Stimulated activated CD8-positive, alpha-beta memory T cell treated with anti-CD3 and anti-CD28 coated beads, Interleukin-12 subunit alpha, Interleukin-12 subunit beta, amount 100 ng/mL, for 24 hours (primary cell): ENCODE results near the gene TCTA.
"Not testable (repeated sequence)": the region's sequence is repeated elsewhere in the genome, so short reads cannot be mapped to it uniquely, and the experiment has no call there.

Source experiments
- DNase-seq: peaks from one replicate; pipeline ENCODE4 v3.0.0-alpha.2; 2020; ENCODE audit errors: extremely low read depth

TCTA gene, protein sequence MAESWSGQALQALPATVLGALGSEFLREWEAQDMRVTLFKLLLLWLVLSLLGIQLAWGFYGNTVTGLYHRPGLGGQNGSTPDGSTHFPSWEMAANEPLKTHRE

DNA sequence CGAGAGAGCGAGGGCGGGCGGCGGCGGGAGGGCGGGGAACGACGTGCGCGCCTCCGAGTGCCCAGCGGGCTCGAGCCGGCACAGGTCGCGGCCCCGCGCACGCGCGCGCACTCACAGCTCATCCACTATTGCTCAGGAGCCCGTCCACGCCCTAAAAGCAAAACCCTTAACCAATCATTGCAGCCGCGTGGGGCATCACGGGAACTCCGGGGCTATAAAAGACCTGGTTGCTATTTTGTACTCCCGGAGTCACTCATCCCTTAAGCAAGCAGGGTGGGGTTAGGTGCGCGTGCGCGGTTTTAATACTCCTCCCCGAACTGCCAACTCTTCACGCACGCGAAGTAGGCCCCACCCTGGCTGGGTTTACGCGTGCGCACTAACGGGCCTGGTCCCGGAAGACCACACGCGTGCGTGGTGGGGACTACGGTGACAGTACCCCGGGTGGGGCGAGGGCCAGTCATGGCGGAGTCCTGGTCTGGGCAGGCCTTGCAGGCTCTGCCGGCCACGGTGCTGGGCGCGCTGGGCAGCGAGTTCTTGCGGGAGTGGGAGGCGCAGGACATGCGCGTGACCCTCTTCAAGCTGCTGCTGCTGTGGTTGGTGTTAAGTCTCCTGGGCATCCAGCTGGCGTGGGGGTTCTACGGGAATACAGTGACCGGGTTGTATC lies at the start of gene TCTA, which contains the start of gene RHOA:
Gene TCTA, plus strand, starts transcription at position 456 of the 664 bp plus-strand sequence. Its CDS starts 4 bp downstream, at position 460.
Gene RHOA, minus strand, starts transcription at position 9 of the 664 bp plus-strand sequence. CDS start 36,387 bp downstream, outside the sequence.
- DNase-seq: peak; percentile 98

DNA sequence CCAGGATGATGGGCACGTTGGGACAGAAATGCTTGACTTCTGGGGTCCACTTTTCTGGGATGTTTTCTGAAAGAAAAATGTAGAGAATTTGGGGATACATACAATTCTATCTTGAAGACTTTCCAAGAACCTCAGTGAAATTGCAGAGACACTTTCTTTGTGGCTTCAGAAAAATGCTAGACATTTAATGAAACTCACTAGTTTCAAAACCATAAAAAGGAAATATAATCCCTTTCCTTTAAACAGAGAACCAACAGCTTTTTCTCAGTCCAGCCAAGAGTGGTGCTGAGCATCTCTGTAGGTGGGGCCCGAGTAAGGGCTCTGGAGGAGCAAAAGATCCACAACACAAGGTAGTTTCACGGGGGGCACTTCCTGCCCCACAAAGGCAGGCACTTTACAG lies 49.7 kb upstream of the TCTA start:
- no peak for DNase-seq

DNA sequence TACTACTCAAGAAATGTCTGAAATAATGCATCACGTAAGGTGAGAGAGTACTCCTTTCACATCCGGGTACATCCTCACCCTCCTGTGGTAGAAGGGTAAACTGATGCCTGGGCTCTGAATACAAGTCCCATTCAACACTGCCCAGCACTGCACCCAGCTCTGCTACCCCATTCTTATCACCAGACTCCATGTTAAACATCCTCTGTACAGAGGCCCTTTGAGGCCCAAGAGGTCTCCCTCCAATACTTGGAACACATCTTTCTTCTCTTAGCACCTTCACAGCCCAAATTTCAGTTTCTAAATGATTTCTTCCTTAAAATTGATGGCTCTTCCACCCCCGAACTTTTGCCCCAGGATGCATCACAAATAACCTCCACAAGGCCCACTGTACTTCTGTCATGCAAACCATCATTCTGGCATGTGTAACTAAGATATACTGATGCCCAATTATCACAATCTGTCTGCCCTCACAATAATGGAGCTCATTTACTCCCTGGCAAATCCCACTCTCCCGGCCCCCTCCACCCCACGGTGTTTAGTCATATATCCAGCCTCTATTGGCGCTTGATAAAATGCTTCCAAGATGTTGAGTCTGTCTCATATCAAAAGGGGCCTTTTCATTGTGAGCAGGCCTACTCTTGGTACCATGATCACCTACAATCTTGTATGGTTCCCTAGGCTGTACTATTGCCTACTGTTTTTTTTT lies 41.5 kb upstream of the TCTA start:
- DNase-seq: no peak

DNA sequence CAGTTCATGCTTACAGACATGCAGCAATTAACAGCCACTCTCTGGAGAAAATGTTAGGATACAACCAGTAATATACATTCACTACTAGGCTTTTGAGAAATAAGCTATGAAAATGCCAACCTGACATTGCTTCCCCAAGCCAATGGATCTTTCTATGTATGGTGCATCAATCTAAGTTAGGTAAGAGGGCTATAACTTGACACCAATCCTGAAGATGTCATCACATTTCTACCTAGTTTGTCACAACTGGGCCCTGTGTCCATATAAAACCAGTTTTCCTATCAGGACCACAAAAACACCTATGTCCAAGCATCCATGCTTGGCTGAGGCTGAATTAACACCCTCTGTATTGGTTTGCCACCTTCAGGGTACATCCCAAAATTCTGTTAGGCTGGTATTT lies 40.3 kb upstream of the TCTA start:
- DNase-seq: no peak

DNA sequence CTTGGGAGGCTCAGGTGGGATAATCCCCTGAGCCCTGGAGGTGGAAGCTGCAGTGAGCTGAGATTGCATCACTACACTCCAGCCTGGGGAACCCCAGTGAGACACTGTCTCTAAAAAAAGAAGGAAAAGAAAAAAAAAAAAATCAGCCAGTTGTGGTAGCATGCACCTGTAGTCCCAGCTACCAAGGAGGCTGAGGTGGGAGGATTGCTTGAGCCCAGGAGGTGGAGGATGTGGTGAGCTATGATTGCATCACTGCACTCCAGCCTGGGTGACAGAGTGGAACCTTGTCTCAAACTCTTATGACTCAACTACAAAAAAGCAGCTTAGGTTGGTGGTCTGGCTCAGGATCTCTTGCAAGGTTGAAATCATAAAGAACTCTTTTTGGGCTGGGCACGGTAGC lies 34.7 kb upstream of the TCTA start:
- no peak for DNase-seq

DNA sequence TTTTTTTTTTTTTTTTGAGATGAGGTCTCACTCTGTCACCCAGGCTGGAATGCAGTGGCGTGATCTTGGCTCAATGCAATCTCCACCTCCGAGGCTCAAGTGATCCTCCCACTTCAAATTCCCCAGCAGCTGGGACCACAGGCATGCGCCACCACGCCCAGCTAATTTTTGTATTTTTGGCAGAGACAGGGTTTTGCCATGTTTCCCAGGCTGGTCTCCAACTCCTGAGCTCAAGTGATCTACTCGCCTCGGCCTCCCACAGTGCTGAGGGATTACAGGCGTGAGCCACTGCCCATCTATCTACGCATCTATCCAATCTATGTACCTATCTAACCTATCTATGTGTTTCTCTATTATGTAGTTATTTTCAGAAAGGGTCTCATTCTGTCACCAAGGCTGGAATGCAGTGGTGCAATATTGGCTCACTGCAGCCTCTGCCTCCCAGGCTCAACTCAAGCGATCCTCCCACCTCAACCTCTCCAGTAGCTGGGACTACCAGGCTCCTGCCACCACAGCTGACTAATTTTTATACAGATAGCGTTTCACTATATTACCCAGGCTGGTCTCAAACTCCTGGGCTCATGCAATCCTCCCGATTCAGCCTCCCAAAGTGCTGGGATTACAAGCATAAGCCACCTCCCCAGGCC lies 33.9 kb upstream of the TCTA start:
- DNase-seq: no peak

DNA sequence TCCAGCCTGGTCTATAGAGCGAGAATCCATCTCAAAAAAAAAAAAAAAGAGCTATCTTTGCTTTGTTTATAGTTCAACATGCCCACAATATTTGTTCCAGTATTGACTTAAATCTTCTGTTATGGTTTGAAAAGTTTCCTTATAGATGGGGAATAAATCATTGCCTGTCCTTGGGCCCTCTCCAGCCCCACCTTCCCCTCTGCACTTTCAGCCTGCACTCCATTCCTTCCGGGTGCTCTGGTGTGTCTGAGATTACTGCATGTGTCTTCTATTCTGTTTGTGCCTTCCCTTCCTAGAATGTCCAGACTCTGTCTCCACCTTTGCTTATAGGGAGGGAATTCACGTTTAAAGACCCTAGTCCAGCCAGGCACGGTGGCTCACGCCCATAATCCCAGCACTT lies 28.8 kb upstream of the TCTA start:
- DNase-seq: no peak

DNA sequence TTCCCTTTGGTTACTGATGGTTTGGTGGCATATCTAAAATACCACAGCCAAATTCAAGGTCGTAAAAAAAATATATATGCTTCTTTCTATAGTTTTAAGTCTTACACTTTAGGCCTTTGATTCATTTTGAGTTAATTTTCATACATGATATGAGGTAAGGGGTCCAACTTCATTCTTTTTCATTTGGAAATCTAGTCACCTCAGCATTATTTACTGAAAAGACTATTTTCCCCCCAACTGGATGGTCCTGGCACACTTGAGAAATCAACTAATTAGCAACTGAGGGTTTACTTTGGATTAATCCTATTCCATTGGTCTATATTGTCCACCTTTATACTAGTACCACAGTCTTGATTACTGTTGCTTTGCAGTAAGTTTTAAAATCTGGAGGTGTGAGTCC lies 26.6 kb upstream of the TCTA start:
- DNase-seq: no peak

DNA sequence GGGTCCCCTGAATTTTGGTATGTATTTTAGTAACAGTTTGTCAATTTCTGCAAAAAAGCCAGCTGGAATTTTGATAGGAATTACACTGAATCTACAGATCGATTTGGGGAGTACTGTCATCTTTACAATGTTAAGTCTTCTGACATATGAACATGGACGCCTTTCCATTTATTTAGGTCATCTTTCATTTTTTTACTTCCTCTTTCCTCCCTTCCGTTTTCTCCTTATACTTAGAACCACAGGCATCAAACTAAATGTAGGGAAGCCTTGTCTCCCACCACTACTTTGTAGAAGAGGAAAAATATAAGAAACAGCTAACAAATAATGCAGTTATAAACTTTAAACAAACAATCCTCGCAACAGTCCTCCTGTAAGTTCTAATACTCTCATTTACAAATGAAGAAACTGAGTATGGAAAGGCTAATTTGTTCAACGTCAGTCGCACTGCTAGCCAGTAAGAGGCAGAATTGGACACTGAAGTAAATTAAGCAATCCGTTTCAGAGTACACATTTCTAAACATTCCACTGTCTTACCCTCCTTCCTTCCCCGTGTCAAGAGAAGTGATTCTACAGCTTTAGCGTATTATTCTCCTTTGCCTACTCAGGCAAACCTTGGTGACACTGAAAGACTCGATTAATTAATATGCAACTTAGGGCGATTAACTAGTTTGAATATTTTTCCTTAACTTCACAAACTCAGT lies 26.0 kb upstream of the TCTA start:
- DNase-seq: no peak

DNA sequence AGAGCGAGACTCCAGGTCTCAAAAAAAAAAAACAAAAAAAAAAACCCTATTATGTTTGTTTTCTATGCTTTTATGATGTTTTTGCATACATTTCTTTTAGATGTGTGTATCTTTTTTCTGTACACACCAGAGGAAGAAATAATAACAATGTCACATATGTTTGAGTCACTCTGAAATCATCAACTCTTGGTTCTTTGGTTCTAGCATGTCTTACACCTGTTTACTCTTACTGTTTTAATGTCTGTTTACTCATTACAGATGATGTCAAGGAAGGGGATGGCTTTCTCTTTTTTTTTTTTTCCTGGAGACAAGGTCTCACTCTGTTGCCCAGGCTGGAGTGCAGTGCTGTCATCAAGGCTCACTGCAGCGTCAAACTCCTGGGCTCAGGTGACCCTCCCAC lies 24.5 kb upstream of the TCTA start:
- DNase-seq: no peak

DNA sequence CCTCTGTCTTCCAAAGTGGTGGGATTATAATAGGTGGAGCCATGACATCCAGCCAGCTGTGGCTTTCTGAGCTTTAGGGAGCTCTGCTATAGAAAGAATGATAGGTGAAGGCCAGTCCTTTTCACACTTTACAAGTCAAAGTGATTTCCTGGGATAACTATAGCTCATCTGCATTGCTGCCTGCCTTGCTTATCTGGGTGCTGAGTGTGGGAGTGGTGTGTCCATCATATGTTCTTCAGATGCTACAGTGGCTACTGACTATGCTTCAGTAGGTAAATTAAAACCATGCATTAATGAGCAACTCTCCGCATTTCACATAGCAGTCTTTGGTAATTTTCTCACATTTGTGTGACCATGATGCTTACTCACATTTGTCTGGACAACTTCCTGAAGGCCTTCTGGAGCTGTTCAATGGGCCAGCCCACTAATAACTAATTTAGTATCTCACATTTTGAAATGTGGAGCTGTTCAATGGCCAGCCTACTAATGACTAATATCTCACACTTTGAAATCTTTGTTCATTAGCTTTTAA lies 23.9 kb upstream of the TCTA start:
- DNase-seq: no peak

DNA sequence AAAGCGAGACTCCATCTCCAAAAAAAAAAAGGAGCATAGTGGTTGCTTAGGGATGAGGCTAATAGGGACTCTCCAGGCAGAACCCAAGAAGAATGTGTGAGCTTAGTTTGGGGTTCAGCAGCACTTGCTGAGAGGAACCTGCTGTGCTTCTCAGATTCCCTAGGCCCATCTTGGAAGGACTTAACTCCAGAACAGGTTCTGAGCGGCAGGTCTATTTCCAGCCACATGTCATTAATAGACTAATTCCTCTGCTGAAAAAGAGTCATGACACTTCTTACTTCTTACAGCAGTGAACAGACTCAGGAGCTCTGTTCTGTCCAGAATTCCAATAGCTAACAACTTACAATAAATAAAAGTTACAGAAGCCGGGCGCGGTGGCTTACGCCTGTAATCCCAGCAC lies 22.9 kb upstream of the TCTA start:
- DNase-seq: no peak

DNA sequence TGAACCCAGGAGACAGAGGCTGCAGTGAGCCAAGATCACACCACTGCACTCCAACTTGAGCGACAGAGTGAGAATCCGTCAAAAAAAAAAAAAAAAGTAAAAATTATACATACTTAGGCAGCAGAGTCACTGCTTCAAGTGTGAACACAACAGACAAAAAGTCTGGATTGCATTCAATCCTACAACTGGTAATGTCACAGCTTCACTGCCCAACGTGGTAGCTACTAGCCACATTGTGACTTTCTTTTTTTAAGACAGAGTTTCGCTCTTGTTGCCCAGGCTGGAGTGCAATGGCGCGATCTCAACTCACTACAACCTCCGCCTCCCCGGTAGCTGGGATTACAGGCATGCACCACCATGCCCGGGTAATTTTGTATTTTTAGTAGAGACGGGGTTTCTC lies 20.9 kb upstream of the TCTA start:
- DNase-seq: not testable (repeated sequence)

DNA sequence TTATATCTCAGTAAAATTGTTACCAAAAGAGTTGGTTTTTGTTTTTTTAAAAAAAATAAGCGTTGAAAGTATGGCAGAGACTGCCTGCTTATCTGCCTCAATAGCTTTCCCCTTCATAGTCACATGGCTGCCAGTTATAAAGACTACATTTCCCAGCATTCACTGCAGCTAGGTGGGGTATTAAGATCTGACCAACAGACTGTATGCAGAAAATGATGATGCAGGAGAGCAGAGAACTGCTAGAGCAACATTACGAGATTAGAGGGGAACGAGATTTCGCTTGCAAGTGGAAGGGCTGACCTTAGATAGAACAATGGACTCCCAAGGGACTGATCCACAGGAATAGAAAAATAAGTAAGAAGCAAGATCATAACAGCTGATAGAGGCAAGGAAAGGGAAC lies 14.8 kb upstream of the TCTA start:
- no peak for DNase-seq

DNA sequence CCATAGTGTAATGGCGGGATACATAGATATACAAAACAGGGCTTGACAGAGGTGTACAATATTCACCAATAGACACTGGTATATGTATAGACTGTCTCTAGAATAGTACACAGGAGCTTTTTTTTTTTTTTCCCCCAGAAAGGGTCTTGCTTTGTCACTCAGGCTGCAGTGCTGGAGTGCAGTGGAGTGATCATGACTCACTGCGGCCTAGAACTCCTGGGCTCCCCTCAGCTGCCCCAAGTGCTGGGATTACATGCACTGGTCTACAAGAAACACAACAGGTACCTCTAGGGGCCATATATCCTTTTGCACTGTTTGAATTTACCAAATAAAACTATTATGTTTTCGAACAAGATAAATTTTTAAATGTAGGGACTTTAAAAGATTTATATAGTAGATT lies 12.8 kb upstream of the TCTA start:
- DNase-seq: no peak

DNA sequence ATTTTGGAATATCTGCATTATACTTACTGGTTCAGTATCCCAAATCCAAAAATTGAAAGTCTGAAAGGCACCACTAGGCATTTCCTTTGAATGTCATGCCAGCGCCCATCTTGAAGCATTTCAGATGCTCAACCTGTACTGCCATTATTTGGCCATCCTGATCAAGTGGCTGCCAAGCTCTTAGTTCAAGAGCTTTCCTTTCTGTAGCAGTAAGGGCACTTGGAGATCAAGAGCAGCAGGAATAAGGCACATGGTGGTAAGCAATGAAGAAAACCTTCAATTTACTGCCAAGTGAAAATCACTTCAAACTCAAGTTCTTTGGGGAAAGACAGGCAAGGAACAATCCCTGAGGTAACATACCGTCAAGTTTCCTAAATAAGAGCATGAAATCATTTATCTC lies 10.5 kb upstream of the TCTA start:
- no peak for DNase-seq

DNA sequence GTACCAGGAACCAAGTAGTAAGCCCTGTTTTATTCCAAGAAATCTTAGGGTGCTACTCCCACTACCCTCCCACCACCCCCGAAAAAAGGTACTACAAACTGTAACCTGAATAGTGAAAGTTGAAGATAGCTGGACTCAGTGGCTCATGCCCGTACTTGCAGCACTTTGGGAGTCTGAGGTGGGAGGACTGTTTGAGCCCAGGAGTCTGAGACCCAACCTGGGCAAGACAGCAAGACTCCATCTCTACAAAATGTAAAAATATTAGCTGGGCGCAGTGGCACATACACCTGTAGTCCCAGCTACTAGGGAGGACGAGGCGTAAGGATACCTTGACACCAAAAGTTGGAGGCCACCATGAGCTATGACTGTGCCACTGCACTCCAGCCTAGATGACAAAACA lies 8.3 kb upstream of the TCTA start:
- no peak for DNase-seq

DNA sequence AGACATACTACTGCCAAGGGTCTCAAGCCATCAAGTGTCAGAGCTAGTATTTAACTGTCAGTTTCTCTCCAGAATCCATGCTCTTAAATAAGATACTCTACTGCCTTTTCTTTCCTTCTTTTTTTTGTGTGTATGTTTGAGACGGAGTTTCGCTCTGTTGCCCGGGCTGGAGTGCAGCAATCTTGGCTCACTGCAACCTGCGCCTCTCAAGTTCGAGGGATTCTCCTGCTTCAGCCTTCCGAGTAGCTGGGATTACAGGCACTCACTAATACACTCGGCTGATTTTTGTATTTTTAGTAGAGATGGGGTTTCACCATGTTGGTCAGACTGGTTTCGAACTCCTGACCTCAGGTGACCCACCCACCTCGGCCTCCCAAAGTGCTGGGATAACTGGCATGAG lies 6.7 kb upstream of the TCTA start:
- not testable (repeated sequence) for DNase-seq

DNA sequence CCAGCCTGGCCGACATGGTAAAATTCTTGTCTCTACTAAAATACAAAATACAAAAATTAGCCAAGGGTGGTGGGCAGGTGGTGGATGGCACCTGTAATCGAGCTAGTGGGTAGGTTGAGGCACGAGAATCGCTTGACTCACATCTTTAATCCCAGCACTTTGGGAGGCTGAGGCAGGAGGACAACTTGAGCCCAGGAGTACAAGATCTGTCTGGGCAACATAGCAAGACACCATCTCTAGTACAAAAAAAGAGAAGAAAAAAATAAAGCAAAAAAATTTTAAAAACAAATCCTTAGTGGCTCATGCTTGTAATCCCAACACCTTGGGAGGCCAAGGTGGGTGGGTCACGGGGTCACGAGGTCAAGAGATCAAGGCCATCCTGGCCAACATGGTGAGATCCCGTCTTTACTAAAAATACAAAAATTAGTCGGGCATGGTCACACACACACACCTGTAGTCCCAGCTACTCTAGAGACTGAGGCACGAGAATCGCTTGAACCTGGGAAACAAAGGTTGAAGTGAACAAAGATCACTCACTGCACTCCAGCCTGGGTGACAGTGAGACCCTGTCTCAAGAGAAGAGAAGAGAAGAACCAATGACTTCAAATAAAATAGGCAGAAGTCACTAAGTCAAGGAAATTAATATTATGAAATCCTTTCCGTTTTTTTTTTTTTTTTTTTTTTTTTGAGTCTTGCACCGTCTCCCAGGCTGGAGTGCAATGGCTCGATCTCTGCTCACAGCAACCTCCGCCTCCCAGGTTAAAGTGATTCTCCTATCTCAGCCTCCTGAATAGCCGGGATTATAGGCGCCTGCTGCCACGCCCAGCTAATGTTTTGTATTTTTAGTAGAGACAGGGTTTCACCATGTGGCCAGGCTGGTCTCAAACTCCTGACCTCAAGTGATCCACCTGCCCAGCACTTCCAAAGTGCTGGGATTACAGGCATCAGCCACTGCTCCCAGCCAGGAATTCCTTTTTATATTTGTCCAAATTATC lies 5.4 kb upstream of the TCTA start:
- no peak for DNase-seq

DNA sequence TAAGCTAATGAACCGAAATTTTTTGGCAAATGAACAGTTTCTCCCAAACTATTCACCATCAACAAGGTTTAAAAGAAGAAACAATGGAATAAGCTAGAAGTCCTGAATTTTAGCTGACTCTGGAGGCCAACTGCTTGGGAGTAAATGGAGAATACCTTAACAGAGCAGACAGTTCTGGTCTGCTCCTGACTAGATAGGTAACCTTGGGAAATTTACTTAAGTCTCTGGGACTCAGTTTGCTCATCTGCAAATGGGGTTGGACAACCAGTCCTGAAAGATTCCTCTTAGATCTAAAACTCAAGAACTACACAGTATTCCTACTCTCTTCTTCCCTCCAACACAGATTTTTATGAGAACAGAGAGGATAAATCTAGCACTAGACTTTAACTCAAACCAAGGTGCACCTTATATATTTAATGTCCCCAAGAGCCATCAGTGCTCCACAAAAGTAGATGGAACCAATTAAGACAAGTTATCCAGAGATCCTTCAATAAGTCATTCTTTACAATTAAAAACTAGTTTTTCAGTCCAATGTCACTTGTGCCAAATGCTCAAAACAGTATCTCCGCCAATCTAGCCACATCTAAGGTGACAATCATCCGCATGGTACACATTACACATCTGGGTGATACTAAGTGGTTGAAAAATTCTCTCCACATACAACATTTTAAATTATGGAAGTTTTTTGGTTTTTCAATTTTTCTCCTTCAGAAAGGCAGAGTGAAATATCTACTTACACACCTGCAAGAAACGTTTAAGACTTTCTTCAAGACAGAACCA lies 2.0 kb upstream of the TCTA start:
- DNase-seq: no peak
